AG04450 (cell line): Measurements from ENCODE around the gene RETREG1. TPM values are rescaled to one million over a fixed set of nuclear protein-coding genes. Genes with fewer than 3 reads are reported as not detected.

Experiments
- CTCF ChIA-PET: fragments of 300-600, 350-600 bp; formaldehyde crosslinking; extraction: SDS; loops from one replicate; lab custom pipeline; 2022; ENCODE audit warnings: antibody characterized with exemption, inconsistent platforms; lab: Charles Lee
- POLR2A ChIA-PET: fragments of 350-600 bp; formaldehyde crosslinking; extraction: SDS; loops from one replicate; lab custom pipeline; 2021; ENCODE audit warnings: antibody characterized with exemption, inconsistent platforms; lab: Yijun Ruan, JAX
- DNase-seq: peaks from one replicate; pipeline ENCODE4 v3.0.0-alpha.2; 2011; ENCODE audit warnings: low read depth, low spot score
- H3K27ac ChIP-seq: one replicate; pipeline ENCODE4 v1.5.1; 2012; ENCODE audit warnings: low read depth, low read length, control low read depth
- H3K27me3 ChIP-seq: one replicate; pipeline ENCODE4 v1.6.0; 2012; ENCODE audit warnings: low read length; ENCODE audit not compliant: control insufficient read depth, insufficient read depth
- H3K4me3 ChIP-seq: 2 replicates; pipeline ENCODE4 v1.5.1; 2011; ENCODE audit warnings: mild to moderate bottlenecking, low read depth, low read length, control low read depth
- H3K9me3 ChIP-seq: 2 replicates; pipeline ENCODE4 v1.5.1; 2012; ENCODE audit warnings: low read length; ENCODE audit not compliant: control insufficient read depth, insufficient read depth
- CTCF ChIP-seq: IDR thresholded peaks from 2 replicates; pipeline ENCODE4 v1.5.1; 2011; ENCODE audit warnings: low read depth, low read length, control low read depth, inconsistent platforms
- polyA plus RNA-seq: library from polyadenylated mRNA; depleted of rRNA; stranded (reverse); fragments of >200 nt; gene quantifications from 2 replicates; pipeline ENCODE4 v1.2.3, GENCODE V29; 2011

Gene RETREG1
- polyA plus RNA-seq, 1 experiment: 0.14 TPM

DNA sequence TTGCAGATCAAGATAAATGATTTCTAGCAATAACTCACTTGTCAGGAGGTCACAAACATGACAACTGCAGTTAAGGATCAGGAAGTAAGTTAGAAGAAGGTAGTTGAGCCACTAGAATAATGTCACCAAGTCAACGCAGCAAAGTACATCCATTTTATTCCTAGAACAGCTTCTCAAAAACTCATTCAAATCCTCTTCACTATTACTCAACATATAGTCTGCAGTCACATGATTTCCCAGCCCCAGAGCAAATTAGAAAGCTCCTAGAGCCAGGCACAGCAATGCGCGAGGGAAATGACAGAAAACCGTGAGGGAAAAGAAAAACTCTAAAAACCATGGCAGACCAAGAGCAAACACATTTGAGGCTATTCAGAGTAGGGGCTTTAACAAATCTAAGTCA is 101.3 kb downstream of the RETREG1 start:
- ChIA-PET POLR2A (no interaction called here), CTCF (no interaction called here)
- peaks cover 4% of the 10 kb centered on the region for H3K27me3 ChIP-seq
- no peak for DNase-seq
- TF ChIP-seq CTCF: no peak
- no peaks in the 10 kb centered on the region for H3K9me3 ChIP-seq
- H3K27ac ChIP-seq: no peak overlapping the region
- no peak overlapping the region for H3K4me3 ChIP-seq

- ChIA-PET POLR2A (no interaction called here), CTCF (interaction anchor here (0.8 to 1.4 kb wide), 2 partner anchors 40 to 43 kb away, joined by 3 read pairs; no protein-coding TSS in a partner anchor)
- Histone ChIP-seq H3K4me3 (no peak overlapping the region), H3K27ac (no peak overlapping the region), H3K9me3 (no peaks in the 10 kb centered on the region), H3K27me3 (peaks cover 8% of the 10 kb centered on the region)
- no peak for TF ChIP-seq CTCF
- DNase-seq: no peak
Measured at GRCh38 chr5:16510098-16510497, 106.7 kb downstream of the RETREG1 start.

DNA sequence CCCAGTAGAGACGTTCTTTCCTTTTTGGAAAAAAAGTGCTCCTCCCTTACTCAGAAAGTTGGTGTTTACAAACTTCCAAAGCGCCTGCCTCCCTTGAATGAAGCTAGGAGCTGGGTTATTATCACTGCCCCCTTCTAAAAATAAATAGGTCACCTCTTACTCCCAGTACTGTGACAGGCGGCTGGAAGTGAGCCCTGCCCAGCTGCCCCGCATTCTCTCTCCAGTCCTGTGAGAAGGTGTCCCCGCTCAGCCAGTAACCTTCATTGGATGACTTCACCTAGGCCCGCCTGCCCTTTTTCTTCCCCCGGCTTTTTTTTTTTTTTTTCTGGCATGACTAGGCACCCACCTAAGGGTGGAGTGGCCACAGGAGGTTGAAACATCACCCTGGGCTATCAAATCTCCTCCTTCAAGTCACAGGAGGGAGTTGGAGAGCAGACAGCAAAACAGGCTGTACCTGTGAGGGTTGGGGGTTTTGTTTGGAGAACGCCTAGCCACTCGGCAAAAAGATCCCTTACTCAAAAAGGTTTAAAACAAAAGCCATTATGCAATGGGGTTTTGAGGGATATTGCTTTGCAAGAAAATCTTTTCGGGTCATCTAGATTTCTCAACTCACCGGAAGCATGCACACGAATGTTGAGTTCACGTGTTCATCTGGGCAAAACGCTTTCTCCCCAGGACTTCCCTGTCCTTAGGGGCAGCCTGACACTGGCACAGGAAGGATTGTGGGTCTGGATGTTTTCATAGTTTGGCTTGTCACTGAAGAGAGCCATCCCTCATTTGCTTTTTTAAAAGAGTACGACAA is 107.9 kb downstream of the RETREG1 start:
- ChIA-PET CTCF (no interaction called here), POLR2A (no interaction called here)
- Histone ChIP-seq H3K9me3 (no peaks in the 10 kb centered on the region), H3K27me3 (peaks cover 8% of the 10 kb centered on the region), H3K27ac (no peak overlapping the region), H3K4me3 (no peak overlapping the region)
- TF ChIP-seq CTCF: no peak
- DNase-seq: no peak

DNA sequence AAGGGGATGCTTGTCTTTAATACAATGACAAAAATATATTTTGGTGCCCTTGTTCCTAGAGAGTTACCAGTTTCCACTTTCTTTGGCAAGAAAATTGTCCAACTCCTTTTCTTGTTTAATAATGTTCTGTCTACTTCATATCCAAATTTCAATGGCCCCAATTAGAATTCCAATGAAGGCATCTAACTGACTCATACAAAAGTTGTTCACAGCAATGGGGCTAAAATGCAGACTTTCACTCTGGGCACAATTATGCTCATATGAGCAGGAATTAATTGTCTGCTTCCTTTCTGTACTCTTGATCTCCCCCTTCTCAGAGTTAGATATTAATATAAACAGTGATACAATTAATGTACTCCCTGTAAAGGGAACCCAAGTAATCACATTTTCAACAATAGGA is 109.1 kb downstream of the RETREG1 start:
- H3K9me3 ChIP-seq: no peaks in the 10 kb centered on the region
- peaks cover 8% of the 10 kb centered on the region for H3K27me3 ChIP-seq
- no peak for DNase-seq
- TF ChIP-seq CTCF: no peak
- no peak overlapping the region for H3K27ac ChIP-seq
- ChIA-PET POLR2A (no interaction called here), CTCF (interaction anchor here (0.6 kb wide), 1 partner anchor 18 kb away, joined by 3 read pairs; no protein-coding TSS in a partner anchor)
- H3K4me3 ChIP-seq: no peak overlapping the region

- H3K9me3 ChIP-seq: no peaks in the 10 kb centered on the region
- POLR2A ChIA-PET: no interaction called here
- H3K27me3 ChIP-seq: peaks cover 8% of the 10 kb centered on the region
- no peak overlapping the region for H3K4me3 ChIP-seq
- no peak for TF ChIP-seq CTCF
- DNase-seq: no peak
- H3K27ac ChIP-seq: no peak overlapping the region
- CTCF ChIA-PET: no interaction called here
Measured at GRCh38 chr5:16505904-16506303, 110.9 kb downstream of the RETREG1 start.
